ENCODE results near the gene COPS8.

The COPS8 gene

GRCh38 chr2:237139123-237139675, 53.5 kb downstream of the COPS8 start:
- H3K9me3 ChIP-seq (ENCODE audit: control insufficient read depth, low read length) = no peaks in the 10 kb centered on the region
- H3K27me3 ChIP-seq (replicated peaks; ENCODE audit: control insufficient read depth, insufficient read depth, low read length) = no peaks in the 10 kb centered on the region
- H3K9ac ChIP-seq (ENCODE audit: low read length) = no peak overlapping the region
- H3K4me1 ChIP-seq (ENCODE audit: control insufficient read depth, insufficient read depth, low read length) = peaks cover 37% of the 10 kb centered on the region
- no peak for DNase-seq (ENCODE audit: low read depth)
- H3K4me3 ChIP-seq (ENCODE audit: low read length) = no peak overlapping the region
- no peaks in the 10 kb centered on the region for H3K36me3 ChIP-seq (ENCODE audit: control insufficient read depth, insufficient read depth, low read length, severe bottlenecking)

DNA sequence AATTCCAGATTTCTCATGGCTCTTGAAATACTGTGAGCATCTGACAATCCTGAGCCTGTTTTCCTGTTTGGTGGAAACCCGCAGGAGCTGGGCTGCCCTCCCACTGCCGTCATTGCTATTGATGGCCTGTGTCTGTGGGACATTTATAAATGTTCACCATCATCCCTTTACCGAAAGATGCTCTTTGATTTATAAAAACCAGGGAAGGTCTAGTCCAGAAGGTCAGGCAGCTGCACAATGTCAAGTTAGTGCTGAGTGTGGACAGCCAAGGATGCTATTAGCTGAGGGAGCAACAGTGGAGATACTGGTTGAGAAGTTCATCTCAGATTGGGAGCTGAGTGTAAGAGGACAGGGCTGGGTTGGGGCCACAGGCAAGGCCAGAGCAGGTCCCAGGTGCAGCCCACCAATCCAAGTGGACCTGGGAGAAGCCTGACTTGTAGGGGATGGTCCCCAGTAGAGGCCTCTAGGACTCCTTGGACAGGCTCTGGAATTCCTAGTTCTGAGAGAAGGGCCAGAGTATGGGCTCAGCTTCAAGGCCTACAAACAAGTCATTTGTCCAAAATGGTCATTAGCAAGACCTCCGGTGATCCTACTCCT, 55.1 kb downstream of the COPS8 start:
- DNase-seq (ENCODE audit: low read depth) = no peak
- Histone ChIP-seq H3K27me3 (replicated peaks; ENCODE audit: control insufficient read depth, insufficient read depth, low read length) (no peaks in the 10 kb centered on the region), H3K9ac (ENCODE audit: low read length) (peak overlapping the region; percentile 57), H3K36me3 (ENCODE audit: control insufficient read depth, insufficient read depth, low read length, severe bottlenecking) (no peaks in the 10 kb centered on the region), H3K9me3 (ENCODE audit: control insufficient read depth, low read length) (peaks cover 2% of the 10 kb centered on the region), H3K4me3 (ENCODE audit: low read length) (no peak overlapping the region), H3K4me1 (ENCODE audit: control insufficient read depth, insufficient read depth, low read length) (peaks cover 33% of the 10 kb centered on the region)

DNA sequence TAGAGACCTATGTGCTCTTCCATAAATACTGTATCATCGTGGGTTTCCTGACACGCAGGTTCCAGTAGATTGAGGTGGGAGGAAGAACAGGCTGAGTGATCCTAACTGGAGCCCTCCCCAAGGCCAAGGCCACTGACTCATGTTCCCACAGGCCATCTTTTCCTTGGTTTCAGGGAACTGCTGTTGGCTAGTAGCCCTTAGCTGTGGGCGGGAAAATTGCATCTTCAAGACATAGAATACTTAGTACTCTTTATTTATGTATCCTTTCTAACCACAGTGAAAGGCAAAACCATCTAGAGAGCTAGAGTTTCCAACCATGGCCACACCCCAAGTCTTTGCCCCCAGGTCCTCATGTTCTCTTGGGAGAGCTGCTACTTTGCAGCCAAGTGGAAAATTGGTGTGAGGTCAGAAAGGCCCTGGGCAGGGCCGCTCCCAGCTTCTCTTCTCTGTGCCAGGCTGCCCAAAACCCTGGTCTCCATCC, 55.9 kb downstream of the COPS8 start:
- H3K4me1 ChIP-seq (ENCODE audit: control insufficient read depth, insufficient read depth, low read length) = peaks cover 33% of the 10 kb centered on the region
- no peaks in the 10 kb centered on the region for H3K36me3 ChIP-seq (ENCODE audit: control insufficient read depth, insufficient read depth, low read length, severe bottlenecking)
- H3K4me3 ChIP-seq (ENCODE audit: low read length) = no peak overlapping the region
- peak; percentile 51 for DNase-seq (ENCODE audit: low read depth)
- H3K9ac ChIP-seq (ENCODE audit: low read length) = peak overlapping the region; percentile 82
- no peaks in the 10 kb centered on the region for H3K27me3 ChIP-seq (replicated peaks; ENCODE audit: control insufficient read depth, insufficient read depth, low read length)
- H3K9me3 ChIP-seq (ENCODE audit: control insufficient read depth, low read length) = peaks cover 11% of the 10 kb centered on the region

GRCh38 chr2:237143118-237143517, 57.4 kb downstream of the COPS8 start:
- H3K36me3 ChIP-seq (ENCODE audit: control insufficient read depth, insufficient read depth, low read length, severe bottlenecking) = no peaks in the 10 kb centered on the region
- no peak for DNase-seq (ENCODE audit: low read depth)
- H3K9ac ChIP-seq (ENCODE audit: low read length) = peak overlapping the region; percentile 82
- peaks cover 33% of the 10 kb centered on the region for H3K4me1 ChIP-seq (ENCODE audit: control insufficient read depth, insufficient read depth, low read length)
- no peak overlapping the region for H3K4me3 ChIP-seq (ENCODE audit: low read length)
- H3K9me3 ChIP-seq (ENCODE audit: control insufficient read depth, low read length) = peaks cover 26% of the 10 kb centered on the region
- H3K27me3 ChIP-seq (replicated peaks; ENCODE audit: control insufficient read depth, insufficient read depth, low read length) = no peaks in the 10 kb centered on the region

DNA sequence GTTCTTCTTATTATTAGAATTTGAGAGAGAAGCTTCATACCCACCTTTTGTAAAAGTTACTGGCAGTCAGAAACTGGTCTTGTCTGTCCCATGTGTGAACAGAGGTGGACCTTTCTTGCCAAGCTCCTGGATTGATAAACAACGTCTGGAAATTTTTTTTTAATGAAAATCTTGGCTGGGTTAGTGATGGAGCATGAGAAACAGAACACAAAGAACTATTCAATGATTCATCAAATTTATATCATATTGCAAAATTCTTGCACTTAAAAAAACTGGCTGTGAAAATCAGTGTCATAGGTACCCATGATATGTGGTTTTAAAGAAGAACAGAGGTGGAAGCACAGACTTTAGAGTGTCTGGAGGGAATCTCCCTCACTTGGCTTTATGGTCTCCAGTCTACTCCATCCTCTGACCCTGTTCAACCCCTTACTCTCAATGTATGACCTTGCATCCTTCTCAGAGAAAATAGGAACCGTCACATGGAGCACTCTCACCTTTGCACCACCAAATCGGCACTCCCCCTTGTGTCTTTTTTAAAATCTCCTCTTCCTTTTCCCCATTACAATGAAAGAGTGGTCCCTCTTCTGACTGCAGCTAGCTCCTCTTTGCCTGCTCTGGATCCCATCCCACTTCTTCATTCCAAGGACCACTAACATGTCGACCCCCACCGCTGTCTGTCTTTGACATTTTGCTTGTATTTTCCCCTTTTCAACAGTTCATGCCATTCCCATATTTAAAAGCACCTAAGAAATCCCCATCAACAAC, 58.2 kb downstream of the COPS8 start:
- H3K4me3 ChIP-seq (ENCODE audit: low read length) = peak overlapping the region; percentile 46
- H3K9me3 ChIP-seq (ENCODE audit: control insufficient read depth, low read length) = peaks cover 32% of the 10 kb centered on the region
- peak; percentile 72 for DNase-seq (ENCODE audit: low read depth)
- H3K36me3 ChIP-seq (ENCODE audit: control insufficient read depth, insufficient read depth, low read length, severe bottlenecking) = no peaks in the 10 kb centered on the region
- no peaks in the 10 kb centered on the region for H3K27me3 ChIP-seq (replicated peaks; ENCODE audit: control insufficient read depth, insufficient read depth, low read length)
- H3K9ac ChIP-seq (ENCODE audit: low read length) = peak overlapping the region; percentile 82
- H3K4me1 ChIP-seq (ENCODE audit: control insufficient read depth, insufficient read depth, low read length) = peaks cover 34% of the 10 kb centered on the region

- Histone ChIP-seq H3K9ac (ENCODE audit: low read length) (peak overlapping the region; percentile 72), H3K36me3 (ENCODE audit: control insufficient read depth, insufficient read depth, low read length, severe bottlenecking) (no peaks in the 10 kb centered on the region), H3K4me3 (ENCODE audit: low read length) (peak overlapping the region; percentile 46), H3K9me3 (ENCODE audit: control insufficient read depth, low read length) (peaks cover 32% of the 10 kb centered on the region), H3K4me1 (ENCODE audit: control insufficient read depth, insufficient read depth, low read length) (peaks cover 40% of the 10 kb centered on the region), H3K27me3 (replicated peaks; ENCODE audit: control insufficient read depth, insufficient read depth, low read length) (no peaks in the 10 kb centered on the region)
- DNase-seq (ENCODE audit: low read depth) = no peak
These were observed 58.8 kb downstream of the COPS8 start for GRCh38 chr2:237144516-237144915.

DNA sequence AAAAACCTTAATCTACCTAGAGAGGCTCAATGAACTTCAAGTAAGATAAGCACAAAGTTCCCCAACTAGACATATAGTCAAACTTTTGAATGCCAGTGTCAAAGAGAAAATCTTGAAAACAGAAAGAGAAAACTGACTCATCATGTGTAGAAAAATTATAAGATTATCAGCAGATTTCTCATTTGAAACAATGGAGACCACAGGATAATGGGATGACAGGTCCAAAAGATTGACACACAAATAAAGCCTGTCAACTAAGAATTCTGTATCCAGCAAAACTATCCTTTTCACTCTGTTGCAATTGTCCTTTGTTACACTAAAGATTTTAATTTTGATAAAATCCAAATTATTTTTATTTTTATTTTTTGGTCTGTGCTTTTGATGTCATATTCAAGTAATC, 61.6 kb downstream of the COPS8 start:
- peak overlapping the region; percentile 27 for H3K4me3 ChIP-seq (ENCODE audit: low read length)
- no peak for DNase-seq (ENCODE audit: low read depth)
- no peak overlapping the region for H3K9ac ChIP-seq (ENCODE audit: low read length)
- H3K9me3 ChIP-seq (ENCODE audit: control insufficient read depth, low read length) = peaks cover 32% of the 10 kb centered on the region
- no peaks in the 10 kb centered on the region for H3K27me3 ChIP-seq (replicated peaks; ENCODE audit: control insufficient read depth, insufficient read depth, low read length)
- H3K36me3 ChIP-seq (ENCODE audit: control insufficient read depth, insufficient read depth, low read length, severe bottlenecking) = no peaks in the 10 kb centered on the region
- H3K4me1 ChIP-seq (ENCODE audit: control insufficient read depth, insufficient read depth, low read length) = peaks cover 33% of the 10 kb centered on the region

GRCh38 chr2:237148624-237149023, 62.9 kb downstream of the COPS8 start:
- no peak for DNase-seq (ENCODE audit: low read depth)
- no peaks in the 10 kb centered on the region for H3K36me3 ChIP-seq (ENCODE audit: control insufficient read depth, insufficient read depth, low read length, severe bottlenecking)
- peaks cover 32% of the 10 kb centered on the region for H3K9me3 ChIP-seq (ENCODE audit: control insufficient read depth, low read length)
- H3K4me1 ChIP-seq (ENCODE audit: control insufficient read depth, insufficient read depth, low read length) = peaks cover 20% of the 10 kb centered on the region
- H3K4me3 ChIP-seq (ENCODE audit: low read length) = peak overlapping the region; percentile 60
- H3K9ac ChIP-seq (ENCODE audit: low read length) = no peak overlapping the region
- no peaks in the 10 kb centered on the region for H3K27me3 ChIP-seq (replicated peaks; ENCODE audit: control insufficient read depth, insufficient read depth, low read length)

- H3K36me3 ChIP-seq (ENCODE audit: control insufficient read depth, insufficient read depth, low read length, severe bottlenecking) = no peaks in the 10 kb centered on the region
- DNase-seq (ENCODE audit: low read depth) = no peak
- H3K9me3 ChIP-seq (ENCODE audit: control insufficient read depth, low read length) = peaks cover 32% of the 10 kb centered on the region
- H3K27me3 ChIP-seq (replicated peaks; ENCODE audit: control insufficient read depth, insufficient read depth, low read length) = no peaks in the 10 kb centered on the region
- peak overlapping the region; percentile 66 for H3K9ac ChIP-seq (ENCODE audit: low read length)
- peaks cover 17% of the 10 kb centered on the region for H3K4me1 ChIP-seq (ENCODE audit: control insufficient read depth, insufficient read depth, low read length)
- H3K4me3 ChIP-seq (ENCODE audit: low read length) = peak overlapping the region; percentile 32
These were observed 63.7 kb downstream of the COPS8 start for GRCh38 chr2:237149425-237149824.
